OCI-LY1 (cell line): ENCODE results near the gene SHISAL2B.

Experiments
- H2AFZ ChIP-seq: fragments of 200-600 bp; sonication (generic), shearing (Covaris generic); 2 replicates; pipeline ENCODE4 v1.6.0; 2014; ENCODE audit warnings: antibody characterized with exemption, mild to moderate bottlenecking, low read length
- H3F3A ChIP-seq: fragments of 200-600 bp; sonication (generic), shearing (Covaris generic); 2 replicates; pipeline ENCODE4 v1.6.0; 2014; ENCODE audit warnings: mild to moderate bottlenecking, antibody characterized with exemption, low read length, moderate library complexity; ENCODE audit not compliant: insufficient read depth
- H3K27ac ChIP-seq: fragments of 200-600 bp; sonication (generic); 2 replicates; pipeline ENCODE4 v1.5.1; 2014; ENCODE audit warnings: low read length, mixed run types, mild to moderate bottlenecking, low read depth; ENCODE audit not compliant: poor library complexity, severe bottlenecking
- H3K27me3 ChIP-seq: fragments of 200-600 bp; sonication (generic); 2 replicates; pipeline ENCODE4 v1.6.0; 2014; ENCODE audit warnings: antibody characterized with exemption, mild to moderate bottlenecking, low read length, moderate library complexity; ENCODE audit not compliant: insufficient read depth
- H3K36me3 ChIP-seq: fragments of 200-600 bp; sonication (generic); 2 replicates; pipeline ENCODE4 v1.6.1; 2014; ENCODE audit warnings: mild to moderate bottlenecking, antibody characterized with exemption, low read length, moderate library complexity, mixed read lengths; ENCODE audit not compliant: insufficient read depth
- H3K4me1 ChIP-seq: fragments of 200-600 bp; sonication (generic); 2 replicates; pipeline ENCODE4 v1.5.1; 2014; ENCODE audit warnings: mild to moderate bottlenecking, low read length, moderate library complexity; ENCODE audit not compliant: insufficient read depth, severe bottlenecking
- H3K4me2 ChIP-seq: fragments of 200-600 bp; sonication (generic), shearing (Covaris generic); 2 replicates; pipeline ENCODE4 v1.6.1; 2014; ENCODE audit warnings: low read length
- H3K4me3 ChIP-seq: fragments of 200-600 bp; sonication (generic); 2 replicates; pipeline ENCODE4 v1.5.1; 2014; ENCODE audit warnings: low read length, low read depth, mild to moderate bottlenecking, mixed read lengths; ENCODE audit not compliant: poor library complexity, severe bottlenecking
- H3K79me2 ChIP-seq: fragments of 200-600 bp; shearing (Covaris generic); 2 replicates; pipeline ENCODE4 v1.6.1; 2016; ENCODE audit warnings: mixed run types, low read length, mixed read lengths; ENCODE audit not compliant: insufficient read depth
- H3K9ac ChIP-seq: fragments of 200-600 bp; sonication (generic), shearing (Covaris generic); 2 replicates; pipeline ENCODE4 v1.6.1; 2014; ENCODE audit warnings: mild to moderate bottlenecking, low read length, mixed read lengths
- H3K9me2 ChIP-seq: fragments of 200-600 bp; sonication (generic), shearing (Covaris generic); 2 replicates; pipeline ENCODE4 v1.6.1; 2014; ENCODE audit warnings: low read depth, mild to moderate bottlenecking, low read length, mixed read lengths
- H3K9me3 ChIP-seq: fragments of 200-600 bp; shearing (Covaris generic); 2 replicates; pipeline ENCODE4 v1.6.1; 2014; ENCODE audit warnings: low read length, mixed read lengths
- H4K20me1 ChIP-seq: fragments of 200-600 bp; sonication (generic), shearing (Covaris generic); 2 replicates; pipeline ENCODE4 v1.6.0; 2016; ENCODE audit warnings: mild to moderate bottlenecking, low read length; ENCODE audit not compliant: insufficient read depth
- CTCF ChIP-seq: fragments of 200-600 bp; sonication (generic), shearing (Covaris generic); IDR thresholded peaks from 2 replicates; pipeline ENCODE4 v1.5.1; 2017; ENCODE audit warnings: mild to moderate bottlenecking, antibody characterized with exemption, low read length, moderate library complexity, mixed read lengths
- EZH2 ChIP-seq: fragments of 200-600 bp; sonication (generic), shearing (Covaris generic); IDR thresholded peaks from 2 replicates; pipeline ENCODE4 v1.8.0; 2017; ENCODE audit warnings: borderline replicate concordance, mixed run types, mild to moderate bottlenecking, antibody characterized with exemption, low read length, moderate library complexity, mixed read lengths

Gene SHISAL2B

GRCh38 chr5:64666078-64666477 lies 24.2 kb upstream of the SHISAL2B start:
- no peaks in the 10 kb centered on the region for H3K79me2 ChIP-seq
- H3K9ac ChIP-seq, result no peak overlapping the region
- no peak overlapping the region for H3K27ac ChIP-seq
- no peak for TF ChIP-seq EZH2
- TF ChIP-seq CTCF, result no peak
- H3K27me3 ChIP-seq, result no peaks in the 10 kb centered on the region
- H3K4me3 ChIP-seq, result no peak overlapping the region
- no peaks in the 10 kb centered on the region for H3K4me1 ChIP-seq
- H2AFZ ChIP-seq, result no peak overlapping the region
- H3K9me3 ChIP-seq, result no peaks in the 10 kb centered on the region
- H3K36me3 ChIP-seq, result no peaks in the 10 kb centered on the region
- H3K9me2 ChIP-seq, result no peaks in the 10 kb centered on the region
- H4K20me1 ChIP-seq, result no peaks in the 10 kb centered on the region
- H3K4me2 ChIP-seq, result no peak overlapping the region
- H3F3A ChIP-seq, result no peaks in the 10 kb centered on the region

- Histone ChIP-seq H3K9ac (no peak overlapping the region), H3K36me3 (no peaks in the 10 kb centered on the region), H3K4me2 (no peak overlapping the region), H2AFZ (no peak overlapping the region), H3K4me3 (no peak overlapping the region), H3K9me3 (no peaks in the 10 kb centered on the region), H3F3A (no peaks in the 10 kb centered on the region), H3K79me2 (no peaks in the 10 kb centered on the region), H3K27me3 (no peaks in the 10 kb centered on the region), H4K20me1 (no peaks in the 10 kb centered on the region), H3K4me1 (no peaks in the 10 kb centered on the region), H3K27ac (no peak overlapping the region), H3K9me2 (no peaks in the 10 kb centered on the region)
- TF ChIP-seq CTCF, result no peak
- no peak for TF ChIP-seq EZH2
Measured at GRCh38 chr5:64667068-64667467, 23.2 kb upstream of the SHISAL2B start.

GRCh38 chr5:64670277-64670676 lies 20.0 kb upstream of the SHISAL2B start:
- Histone ChIP-seq H4K20me1 (no peaks in the 10 kb centered on the region), H3K27ac (no peak overlapping the region), H3K27me3 (no peaks in the 10 kb centered on the region), H3K4me1 (no peaks in the 10 kb centered on the region), H3K9ac (no peak overlapping the region), H3K9me2 (no peaks in the 10 kb centered on the region), H3K79me2 (no peaks in the 10 kb centered on the region), H3K4me3 (no peak overlapping the region), H3K36me3 (no peaks in the 10 kb centered on the region), H3F3A (no peaks in the 10 kb centered on the region), H3K9me3 (no peaks in the 10 kb centered on the region), H2AFZ (no peak overlapping the region), H3K4me2 (no peak overlapping the region)
- TF ChIP-seq CTCF (no peak), EZH2 (no peak)
